ENCODE measurements around the gene WDR54.
"Not testable (repeated sequence)": the region's sequence is repeated elsewhere in the genome, so short reads cannot be mapped to it uniquely, and the experiment has no call there.

Gene WDR54

DNA sequence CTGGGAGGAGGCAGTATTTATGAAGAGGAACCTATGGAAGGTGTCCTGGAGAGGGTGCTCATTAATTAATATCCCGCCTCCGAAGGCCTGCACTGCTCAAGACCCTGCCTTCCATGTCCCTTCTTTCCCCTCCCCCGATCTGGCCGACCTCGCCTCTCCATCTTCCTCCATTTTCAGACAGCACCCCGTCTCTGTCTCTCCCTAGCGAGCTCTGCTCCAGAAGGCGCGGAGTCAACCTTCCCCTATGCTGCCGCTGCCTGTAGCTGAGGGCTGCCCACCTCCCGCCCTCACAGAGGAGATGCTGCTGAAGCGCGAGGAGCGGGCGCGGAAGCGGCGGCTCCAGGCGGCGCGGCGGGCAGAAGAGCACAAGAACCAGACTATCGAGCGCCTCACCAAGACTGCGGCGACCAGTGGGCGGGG, 35.6 kb downstream of the WDR54 start:
- DNase-seq (ENCODE audit: low spot score): no peak

DNA sequence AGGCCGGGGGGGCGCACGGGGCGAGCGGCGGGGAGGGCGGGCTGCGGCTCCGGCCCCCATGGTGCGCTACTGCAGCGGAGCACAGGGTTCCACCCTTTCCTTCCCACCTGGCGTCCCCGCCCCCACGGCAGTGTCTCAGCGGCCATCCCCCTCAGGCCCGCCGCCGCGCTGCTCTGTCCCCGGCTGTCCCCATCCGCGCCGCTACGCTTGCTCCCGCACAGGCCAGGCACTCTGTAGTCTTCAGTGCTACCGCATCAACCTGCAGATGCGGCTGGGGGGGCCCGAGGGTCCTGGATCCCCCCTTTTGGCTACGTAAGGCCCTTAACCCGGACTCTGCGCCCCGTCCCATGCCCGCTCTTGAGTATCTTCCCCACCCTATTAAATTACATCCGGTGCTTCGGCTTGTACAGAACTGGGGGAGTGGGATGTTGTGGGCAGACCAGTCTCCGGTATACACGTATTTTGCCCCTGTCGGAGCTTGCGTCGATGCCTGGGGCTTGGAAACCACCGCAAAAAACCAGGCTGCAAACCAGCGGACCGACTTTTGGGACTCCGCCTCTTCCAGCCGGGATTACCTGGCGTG, 36.1 kb downstream of the WDR54 start:
- no peak for DNase-seq (ENCODE audit: low spot score)

DNA sequence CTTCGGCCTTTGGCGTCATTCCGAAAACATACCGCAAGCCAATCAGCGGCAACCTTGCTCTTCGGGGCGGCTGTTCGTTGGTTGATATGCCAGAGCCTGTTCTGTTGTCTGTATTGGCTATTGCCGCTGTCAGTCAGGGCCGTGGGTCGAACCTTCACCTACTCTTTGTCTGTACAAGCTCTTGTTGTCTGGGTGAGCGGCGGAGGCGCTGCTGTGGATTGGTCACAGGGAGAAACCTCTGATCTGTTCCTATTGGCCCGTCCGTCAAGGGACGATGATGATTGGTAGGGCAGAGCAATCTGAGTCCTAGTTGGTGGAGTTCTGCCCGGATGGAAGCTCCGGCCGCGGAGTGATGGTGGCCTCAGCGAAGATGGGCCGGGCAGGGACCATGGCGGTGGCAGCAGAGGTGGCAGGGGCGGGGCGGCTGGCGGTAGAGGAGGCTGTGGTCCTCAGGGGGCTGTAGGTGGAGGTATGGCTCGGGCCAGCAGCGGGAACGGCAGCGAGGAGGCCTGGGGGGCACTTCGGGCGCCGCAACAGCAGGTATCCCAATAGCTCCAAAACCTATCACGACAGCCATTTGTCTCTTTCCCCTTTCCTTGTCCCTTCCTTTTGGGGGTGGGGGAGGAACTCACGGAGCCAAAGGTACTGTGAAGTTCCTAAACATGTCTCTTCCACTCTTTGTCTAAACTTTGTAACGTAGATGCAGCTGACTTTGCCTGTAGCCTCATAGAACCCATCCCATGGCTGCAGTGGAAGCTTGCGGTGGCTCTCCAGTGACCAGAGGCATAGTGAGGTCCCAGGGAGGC, 36.8 kb downstream of the WDR54 start, which contains the start of gene WBP1:
Gene WBP1 (plus strand): TSS at position 307 of the 806 bp plus-strand sequence. CDS start 165 bp downstream, at position 472.
- peak; percentile 100 for DNase-seq (ENCODE audit: low spot score)

DNA sequence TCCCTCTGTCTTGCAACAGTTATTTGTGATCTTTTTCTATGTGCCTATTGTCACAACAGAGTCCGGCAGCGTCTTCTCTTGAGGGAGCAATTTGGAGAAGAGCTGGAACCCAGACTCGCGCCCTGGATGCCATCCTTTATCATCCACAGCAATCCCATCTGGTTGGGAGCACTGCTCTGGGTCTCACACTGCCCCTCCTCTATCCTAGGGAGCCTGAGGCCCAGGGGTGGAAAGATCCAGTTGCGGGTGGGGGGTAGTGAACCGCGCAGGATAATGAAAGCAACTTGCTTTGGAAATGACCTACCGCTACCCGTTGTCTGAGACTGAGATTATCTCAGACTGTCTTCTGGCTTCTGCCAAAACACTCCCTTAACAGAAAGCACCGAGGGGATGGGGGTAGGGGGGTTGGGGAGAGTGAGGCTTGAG, 37.4 kb downstream of the WDR54 start:
- no peak for DNase-seq (ENCODE audit: low spot score)

DNA sequence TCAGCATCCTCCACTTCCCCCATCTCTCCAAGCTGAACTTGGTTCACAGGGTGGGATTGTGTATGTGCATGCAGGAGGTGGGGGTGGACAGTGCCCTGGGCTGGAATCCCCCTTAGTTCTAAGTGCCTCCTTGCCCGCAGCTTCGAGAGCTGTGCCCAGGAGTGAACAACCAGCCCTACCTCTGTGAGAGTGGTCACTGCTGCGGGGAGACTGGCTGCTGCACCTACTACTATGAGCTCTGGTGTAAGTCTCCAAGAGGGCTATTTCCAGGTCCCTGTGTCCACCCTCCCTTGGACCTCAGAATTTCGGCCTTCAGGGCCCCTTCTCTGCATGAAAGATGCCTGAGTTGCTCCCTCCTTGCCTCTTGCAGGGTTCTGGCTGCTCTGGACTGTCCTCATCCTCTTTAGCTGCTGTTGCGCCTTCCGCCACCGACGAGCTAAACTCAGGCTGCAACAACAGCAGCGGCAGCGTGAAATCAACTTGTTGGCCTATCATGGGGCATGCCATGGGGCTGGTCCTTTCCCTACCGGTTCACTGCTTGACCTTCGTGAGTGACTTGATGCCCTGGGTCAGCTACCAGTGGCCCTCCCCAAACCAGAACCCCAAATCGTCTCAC, 38.1 kb downstream of the WDR54 start:
- DNase-seq (ENCODE audit: low spot score): not testable (repeated sequence)

DNA sequence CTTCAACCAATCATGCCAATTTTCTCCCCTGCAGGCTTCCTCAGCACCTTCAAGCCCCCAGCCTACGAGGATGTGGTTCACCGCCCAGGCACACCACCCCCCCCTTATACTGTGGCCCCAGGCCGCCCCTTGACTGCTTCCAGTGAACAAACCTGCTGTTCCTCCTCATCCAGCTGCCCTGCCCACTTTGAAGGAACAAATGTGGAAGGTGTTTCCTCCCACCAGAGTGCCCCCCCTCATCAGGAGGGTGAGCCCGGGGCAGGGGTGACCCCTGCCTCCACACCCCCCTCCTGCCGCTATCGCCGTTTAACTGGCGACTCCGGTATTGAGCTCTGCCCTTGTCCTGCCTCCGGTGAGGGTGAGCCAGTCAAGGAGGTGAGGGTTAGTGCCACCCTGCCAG, 38.7 kb downstream of the WDR54 start:
- DNase-seq (ENCODE audit: low spot score): not testable (repeated sequence)

DNA sequence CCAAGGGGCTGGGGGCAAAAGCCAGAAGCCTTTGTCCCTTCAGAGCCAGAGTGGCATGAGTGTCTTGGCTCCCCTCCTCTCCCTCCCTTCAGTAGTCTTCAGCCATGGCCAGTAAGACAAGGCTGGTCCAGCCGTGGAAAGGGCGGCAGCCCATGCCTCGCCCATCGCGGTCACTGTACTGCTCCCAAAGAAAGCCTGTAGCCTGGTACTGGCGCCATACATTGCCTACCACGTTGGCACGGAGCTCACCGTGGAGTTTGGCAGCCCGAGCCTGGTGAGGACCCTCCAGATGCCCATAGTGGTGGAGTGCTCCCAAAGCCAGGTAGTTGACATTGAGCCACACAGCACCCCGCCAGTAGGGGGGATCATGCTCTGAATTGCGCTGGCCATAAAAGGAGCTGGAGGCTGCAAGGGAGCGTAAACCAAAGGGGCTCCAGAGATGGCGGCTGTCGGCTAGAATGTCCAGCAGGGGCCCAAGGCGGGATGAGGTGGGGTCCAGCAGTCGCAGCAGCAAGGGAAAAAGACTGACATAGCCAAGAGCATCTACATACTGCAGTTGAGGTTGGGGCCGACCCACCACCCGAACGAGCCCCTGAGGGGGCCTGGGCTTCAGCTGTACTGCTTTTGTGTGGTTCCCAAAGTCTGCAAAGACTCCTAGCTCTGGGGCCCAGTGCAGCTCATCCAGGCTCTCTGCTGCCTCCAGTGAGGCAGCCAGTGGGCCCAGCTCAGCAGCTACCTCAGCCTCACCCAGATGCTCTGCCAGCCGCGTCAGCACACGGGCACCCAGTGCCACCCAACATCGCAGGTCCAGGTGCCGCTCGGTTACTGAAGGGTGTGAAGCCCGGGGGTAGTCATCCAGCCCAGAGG, 39.9 kb downstream of the WDR54 start:
- no peak for DNase-seq (ENCODE audit: low spot score)

DNA sequence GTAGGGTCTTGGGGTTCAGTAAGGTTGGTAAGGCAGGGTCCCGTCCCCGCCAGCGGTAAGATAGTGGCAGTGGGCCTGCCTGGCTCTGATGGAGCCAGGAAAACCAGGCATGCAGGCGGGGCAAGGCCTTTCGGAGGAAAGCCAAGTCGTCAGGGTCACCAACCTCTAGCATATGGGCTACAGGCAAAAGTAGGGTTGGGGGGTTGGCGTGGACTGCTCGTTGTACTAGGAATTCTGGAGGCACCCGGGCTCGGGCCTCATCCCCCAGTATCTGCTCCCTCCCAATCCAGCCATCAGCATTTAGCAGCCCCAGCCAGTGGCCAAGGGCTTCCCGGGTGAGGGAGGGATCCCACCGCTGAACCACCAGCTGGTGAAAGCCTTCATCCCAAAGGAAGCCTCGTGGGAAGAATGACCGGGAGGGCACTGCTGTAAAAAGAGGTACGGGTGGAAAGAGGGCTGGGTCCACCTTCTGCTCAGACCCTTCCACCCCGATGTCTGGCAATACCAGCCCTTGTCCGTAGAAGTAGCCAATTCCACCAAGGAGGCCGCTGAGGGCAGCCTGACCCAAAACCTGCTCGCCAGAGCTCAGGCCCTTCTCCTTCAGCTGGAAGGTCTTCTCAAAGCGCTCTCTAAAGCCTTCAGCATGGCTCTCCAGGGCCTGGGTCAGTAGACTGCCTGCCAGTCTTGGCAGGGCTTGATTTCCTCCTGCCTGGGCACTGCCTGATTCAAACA, 40.7 kb downstream of the WDR54 start:
- DNase-seq (ENCODE audit: low spot score): no peak

DNA sequence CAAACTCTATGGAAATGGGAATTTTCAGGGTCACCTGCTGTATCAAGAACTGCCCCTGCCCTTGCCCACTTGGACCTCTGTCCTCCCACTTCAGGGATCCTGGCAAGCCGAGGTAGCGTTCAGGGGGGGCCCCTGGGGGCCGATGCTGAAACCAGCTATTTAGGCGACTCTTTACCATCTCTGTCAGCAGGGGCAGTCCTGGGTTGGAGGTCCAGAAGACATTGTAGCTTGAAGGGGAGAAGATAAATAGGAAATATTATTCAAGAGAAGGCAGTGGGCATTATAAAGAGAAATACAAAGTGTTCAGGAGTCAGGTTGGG, 41.2 kb downstream of the WDR54 start:
- no peak for DNase-seq (ENCODE audit: low spot score)

DNA sequence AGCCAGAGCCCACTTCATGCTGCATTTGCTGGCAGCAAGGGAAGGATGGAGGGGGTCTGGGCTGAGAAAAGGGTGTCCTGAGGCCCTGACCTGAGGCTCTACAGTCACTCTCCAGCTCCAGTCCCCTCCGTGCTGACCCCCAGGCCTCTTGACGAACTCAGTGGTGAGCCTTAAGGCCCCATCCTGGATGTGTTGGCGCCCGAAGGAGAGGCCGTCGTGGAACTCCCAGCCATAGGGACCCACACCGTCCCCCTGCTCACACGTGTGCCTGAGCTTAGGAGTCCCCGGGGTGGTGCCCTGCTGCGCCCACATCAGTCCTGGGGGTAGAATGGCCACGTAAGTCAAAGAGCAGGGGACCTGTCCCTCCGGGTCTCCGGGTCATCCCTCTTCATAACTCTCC, 42.9 kb downstream of the WDR54 start:
- DNase-seq (ENCODE audit: low spot score): no peak

DNA sequence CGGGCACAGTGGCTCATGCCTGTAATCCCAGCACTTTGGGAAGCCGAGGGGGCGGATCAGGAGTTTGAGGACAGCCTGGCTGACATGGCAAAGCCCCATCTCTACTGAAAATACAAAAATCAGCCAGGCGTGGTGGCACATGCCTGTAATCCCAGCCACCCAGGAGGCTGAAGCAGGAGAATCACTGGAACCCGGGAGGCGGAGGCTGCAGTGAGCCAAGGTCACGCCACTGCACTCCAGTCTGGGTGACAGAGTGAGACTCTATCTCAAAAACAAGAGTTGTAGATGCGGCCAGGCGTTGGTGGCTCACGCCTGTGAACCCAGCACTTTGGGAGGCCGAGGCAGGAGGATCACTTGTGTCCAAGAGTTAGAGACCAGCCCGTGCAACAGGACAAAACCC, 49.2 kb downstream of the WDR54 start:
- DNase-seq (ENCODE audit: low spot score): not testable (repeated sequence)

DNA sequence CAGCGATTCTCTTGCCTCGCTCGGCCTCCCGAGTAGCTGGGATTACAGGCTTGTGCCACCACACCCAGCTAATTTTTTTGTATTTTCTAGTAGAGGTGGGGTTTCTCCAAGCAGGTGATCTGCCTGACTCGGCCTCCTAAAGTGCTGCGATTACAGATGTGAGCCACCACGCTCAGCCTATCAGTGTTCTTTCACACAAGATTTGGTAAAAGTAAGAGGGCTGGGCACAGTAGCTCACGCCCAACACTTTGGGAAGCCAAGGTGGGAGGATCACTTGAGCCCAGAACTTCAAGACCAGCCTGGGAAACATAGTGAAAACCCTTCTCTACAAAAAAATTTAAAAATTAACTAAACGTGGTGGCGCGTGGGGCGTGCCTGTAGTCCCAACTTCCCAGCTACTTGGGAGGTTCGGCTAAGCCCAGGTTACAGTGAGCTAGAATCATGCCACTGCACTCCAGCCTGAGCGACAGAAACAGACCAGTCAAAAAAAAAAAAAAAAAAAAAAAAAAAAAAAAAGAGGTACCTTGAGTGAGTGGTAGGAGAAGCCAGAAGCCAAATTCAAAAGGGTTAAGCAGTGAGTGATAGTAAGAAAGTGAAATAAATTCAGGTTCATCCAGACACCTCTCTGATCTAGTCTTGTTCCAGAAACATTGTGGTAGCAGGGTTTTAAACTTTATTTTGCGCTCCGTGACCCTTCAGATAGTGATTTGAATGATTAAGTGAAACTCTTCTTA, 50.0 kb downstream of the WDR54 start:
- no peak for DNase-seq (ENCODE audit: low spot score)

DNA sequence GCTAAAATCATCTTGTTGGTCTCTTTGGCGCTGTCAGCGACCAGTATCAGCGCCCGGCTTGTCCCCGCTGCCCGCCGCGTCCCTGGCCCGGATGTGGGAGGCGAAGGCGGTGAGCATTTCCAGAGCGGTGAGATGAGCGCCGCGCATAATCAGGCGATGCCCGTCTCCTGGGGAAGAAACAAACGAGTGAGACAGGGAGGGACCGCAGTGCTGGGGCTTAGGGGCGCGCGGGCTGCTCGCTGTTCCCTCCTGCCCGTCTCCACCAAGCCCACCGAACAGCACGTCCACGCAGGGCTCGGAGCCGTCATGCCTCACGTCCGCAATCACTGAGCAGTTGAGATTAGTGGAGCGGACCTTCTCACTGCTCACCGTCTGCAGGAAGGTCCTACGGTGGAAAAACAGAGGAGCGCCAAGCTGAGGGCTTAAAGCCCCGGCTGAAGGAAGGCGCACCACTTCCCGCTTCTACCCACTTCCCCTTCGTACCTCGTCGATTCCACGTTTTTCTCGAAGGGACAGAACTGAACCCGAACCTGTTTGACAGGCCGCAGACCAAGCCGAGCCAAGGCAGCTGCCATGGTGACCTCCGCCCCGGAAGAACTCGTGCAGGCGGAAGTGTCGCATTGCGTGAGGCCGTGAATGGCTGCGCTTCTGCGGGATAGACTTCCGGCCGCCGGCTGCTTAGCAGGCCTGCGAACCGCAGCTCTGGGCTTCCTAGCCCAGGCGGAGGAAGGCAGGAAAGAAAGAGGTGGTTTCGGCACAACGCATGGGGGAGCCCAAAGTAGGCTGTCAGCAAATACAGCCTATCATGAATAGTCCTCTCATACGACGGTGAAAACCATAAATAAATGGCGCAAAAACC, 50.8 kb downstream of the WDR54 start, which contains the start of gene MRPL53:
Gene MRPL53 (minus strand): TSS at position 595 of the 859 bp plus-strand sequence. CDS start 20 bp downstream, at position 575.
- peak; percentile 93 for DNase-seq (ENCODE audit: low spot score)

DNA sequence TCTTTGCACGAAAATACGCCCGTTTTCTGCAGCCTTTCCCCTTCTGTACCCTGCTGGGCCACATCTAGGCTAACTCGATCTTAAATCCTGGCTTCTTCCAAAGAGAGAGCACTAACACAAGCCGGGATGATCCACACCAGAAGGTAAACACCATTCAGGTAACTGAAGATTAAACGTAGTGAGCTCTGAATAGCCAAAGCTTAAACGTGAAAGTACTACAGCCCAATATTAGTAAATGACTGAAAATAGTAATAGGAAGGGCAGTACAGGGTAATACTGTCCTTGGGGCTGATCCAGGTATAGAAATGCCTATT, 51.4 kb downstream of the WDR54 start:
- no peak for DNase-seq (ENCODE audit: low spot score)

DNA sequence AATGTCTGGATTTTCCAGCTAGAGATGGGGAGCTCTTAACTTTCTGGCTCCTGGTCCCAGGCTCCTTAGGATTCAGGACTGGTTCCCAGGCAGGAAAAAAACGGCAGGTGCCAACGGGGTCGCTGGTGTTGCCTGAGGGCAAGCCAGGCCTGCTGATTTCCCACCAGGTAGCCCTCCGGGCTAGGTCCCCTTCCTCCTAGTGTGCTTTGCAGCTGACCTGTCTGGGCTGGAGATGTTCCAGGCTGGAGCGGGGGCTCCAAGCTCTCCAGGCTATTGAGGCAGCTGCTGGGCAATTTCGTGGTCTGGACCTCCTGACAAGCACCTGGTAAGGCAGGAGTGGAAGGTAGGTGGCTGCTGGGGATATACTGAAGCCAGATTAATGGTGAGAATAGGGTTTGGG, 53.0 kb downstream of the WDR54 start:
- no peak for DNase-seq (ENCODE audit: low spot score)

DNA sequence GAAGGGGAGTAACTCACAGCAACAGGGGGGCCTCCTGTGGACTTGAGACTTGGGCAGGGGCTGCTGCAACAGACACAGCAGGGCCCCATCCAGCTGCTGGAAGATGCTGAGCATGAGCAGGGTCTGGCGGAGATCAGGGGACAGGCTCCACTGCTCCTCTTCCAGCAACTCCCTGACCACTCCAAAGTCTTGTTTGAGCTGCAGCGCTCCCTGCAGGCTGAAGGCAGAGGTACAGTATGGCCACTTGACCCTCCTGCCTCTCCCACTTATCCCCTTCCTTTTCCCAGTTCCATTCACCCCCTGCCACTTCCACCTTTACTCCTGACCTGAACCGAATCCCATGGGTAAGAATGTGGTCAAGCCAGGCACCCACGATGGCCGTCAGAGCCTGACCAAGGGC, 53.4 kb downstream of the WDR54 start:
- no peak for DNase-seq (ENCODE audit: low spot score)
